ENCODE results near the gene HOTAIR. TPM values are rescaled to one million over a fixed set of nuclear protein-coding genes. Genes with fewer than 3 reads are reported as not detected.
A peak's percentile ranks its signal among the peaks of the same experiment; 100 is the strongest.

The HOTAIR gene
- polyA plus RNA-seq, 1 donor from 2014 or later: not detected

DNA sequence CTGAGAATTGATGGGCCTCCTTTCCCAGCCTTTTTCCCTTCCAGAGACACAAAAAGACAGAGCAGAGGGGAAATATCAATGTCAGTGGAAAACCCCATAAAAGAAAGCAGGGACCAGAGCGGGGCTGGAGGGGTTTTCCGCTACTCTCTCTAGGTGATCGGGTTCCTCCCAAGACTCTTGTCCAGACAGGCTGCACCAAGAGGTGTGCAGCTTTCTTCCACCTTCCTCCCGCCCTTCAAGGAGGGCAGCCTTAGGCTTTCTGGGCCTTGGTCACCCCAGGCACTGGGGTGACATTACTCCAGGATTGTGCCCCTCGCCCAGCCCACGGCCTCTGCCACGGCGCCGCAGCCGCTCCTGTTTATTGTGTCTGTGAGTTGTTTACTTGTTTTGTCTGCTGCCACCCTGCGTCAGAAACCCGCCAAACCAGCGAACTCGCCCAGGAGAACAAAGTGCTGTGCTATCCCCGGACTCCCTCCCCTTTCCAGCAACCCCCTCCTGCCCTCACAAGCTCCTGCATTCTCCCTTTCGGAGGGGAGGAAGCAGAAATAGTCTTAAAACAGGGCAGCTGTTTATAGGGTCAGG is 46.8 kb upstream of the HOTAIR start:
- no peak overlapping the region for H3K9ac ChIP-seq (ENCODE audit: low read length)
- H3K79me2 ChIP-seq (replicated peaks; ENCODE audit: insufficient read depth, low read length): no peaks in the 10 kb centered on the region

DNA sequence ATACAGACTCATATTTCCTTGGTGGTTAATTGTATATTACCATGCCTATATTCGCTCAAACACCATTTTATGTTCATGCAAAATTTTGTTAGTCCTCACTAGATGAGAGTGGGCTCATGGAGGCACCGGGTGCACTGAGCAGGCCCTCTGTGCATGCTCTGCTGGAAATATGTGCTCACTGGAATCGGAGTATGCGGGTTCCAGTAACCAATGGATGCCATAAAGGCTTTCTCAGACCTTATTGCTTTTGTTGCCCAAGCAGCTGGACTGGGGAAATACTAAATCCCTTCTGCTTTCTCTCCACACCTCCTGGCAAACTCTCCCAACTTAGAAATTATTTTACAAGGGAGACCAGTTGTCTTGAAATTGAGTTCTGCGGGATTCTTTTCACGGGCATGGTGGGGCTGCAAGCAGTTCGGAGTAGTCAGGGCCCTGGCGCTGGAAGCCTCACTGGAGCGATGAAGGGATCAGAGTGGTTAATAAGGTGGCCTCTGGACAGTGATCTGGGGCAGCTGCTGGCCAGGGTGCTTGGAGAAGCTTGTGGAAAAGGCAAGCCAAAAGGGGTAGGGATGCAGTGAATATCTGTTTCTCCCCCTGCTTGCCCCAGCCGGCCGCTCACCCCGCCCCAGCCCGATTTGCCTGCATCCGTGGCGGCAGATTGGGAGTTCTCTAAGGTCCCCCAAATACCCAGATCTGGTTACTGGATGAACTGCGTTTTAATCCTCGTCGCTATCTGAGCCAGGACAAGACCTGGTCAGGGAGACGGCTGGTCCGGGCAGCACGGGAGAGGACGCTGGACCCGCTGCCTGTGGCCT is 46.0 kb upstream of the HOTAIR start:
- TF ChIP-seq SMC3 (conservative IDR thresholded peaks at IDR 0.05; ENCODE audit: poor library complexity) (no peak), CTCF (IDR thresholded peaks at IDR 0.05; ENCODE audit: poor library complexity, severe bottlenecking) (no peak), MXI1 (conservative IDR thresholded peaks at IDR 0.05; ENCODE audit: poor library complexity, severe bottlenecking) (no peak), EZH2 (IDR thresholded peaks at IDR 0.05; ENCODE audit: borderline replicate concordance, insufficient read depth, low read length, poor library complexity, severe bottlenecking) (no peak), EP300 (conservative IDR thresholded peaks at IDR 0.05; ENCODE audit: poor library complexity, severe bottlenecking) (no peak), RAD21 (conservative IDR thresholded peaks at IDR 0.05) (no peak), TAF1 (IDR thresholded peaks at IDR 0.05; ENCODE audit: low read depth) (no peak), POLR2AphosphoS5 (IDR thresholded peaks at IDR 0.05) (no peak)
- TF ChIP-seq, protein P1, sequence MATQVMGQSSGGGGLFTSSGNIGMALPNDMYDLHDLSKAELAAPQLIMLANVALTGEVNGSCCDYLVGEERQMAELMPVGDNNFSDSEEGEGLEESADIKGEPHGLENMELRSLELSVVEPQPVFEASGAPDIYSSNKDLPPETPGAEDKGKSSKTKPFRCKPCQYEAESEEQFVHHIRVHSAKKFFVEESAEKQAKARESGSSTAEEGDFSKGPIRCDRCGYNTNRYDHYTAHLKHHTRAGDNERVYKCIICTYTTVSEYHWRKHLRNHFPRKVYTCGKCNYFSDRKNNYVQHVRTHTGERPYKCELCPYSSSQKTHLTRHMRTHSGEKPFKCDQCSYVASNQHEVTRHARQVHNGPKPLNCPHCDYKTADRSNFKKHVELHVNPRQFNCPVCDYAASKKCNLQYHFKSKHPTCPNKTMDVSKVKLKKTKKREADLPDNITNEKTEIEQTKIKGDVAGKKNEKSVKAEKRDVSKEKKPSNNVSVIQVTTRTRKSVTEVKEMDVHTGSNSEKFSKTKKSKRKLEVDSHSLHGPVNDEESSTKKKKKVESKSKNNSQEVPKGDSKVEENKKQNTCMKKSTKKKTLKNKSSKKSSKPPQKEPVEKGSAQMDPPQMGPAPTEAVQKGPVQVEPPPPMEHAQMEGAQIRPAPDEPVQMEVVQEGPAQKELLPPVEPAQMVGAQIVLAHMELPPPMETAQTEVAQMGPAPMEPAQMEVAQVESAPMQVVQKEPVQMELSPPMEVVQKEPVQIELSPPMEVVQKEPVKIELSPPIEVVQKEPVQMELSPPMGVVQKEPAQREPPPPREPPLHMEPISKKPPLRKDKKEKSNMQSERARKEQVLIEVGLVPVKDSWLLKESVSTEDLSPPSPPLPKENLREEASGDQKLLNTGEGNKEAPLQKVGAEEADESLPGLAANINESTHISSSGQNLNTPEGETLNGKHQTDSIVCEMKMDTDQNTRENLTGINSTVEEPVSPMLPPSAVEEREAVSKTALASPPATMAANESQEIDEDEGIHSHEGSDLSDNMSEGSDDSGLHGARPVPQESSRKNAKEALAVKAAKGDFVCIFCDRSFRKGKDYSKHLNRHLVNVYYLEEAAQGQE (IDR thresholded peaks at IDR 0.05; ENCODE audit: borderline replicate concordance): no peak
- H3K9me3 ChIP-seq (ENCODE audit: low read length): no peaks in the 10 kb centered on the region
- H4K20me1 ChIP-seq (ENCODE audit: insufficient read depth): no peaks in the 10 kb centered on the region
- peaks cover 98% of the 10 kb centered on the region for H3K27me3 ChIP-seq (ENCODE audit: insufficient read depth, low read depth, low read length)
- H3K79me2 ChIP-seq (replicated peaks; ENCODE audit: insufficient read depth, low read length): no peaks in the 10 kb centered on the region
- no peak overlapping the region for H3K4me2 ChIP-seq (ENCODE audit: low read length)
- H3K27ac ChIP-seq (ENCODE audit: low read length): no peak overlapping the region
- no peaks in the 10 kb centered on the region for H3F3A ChIP-seq (ENCODE audit: insufficient read depth, low read length, poor library complexity, severe bottlenecking)
- H2AFZ ChIP-seq (ENCODE audit: low read depth, low read length): no peak overlapping the region
- H3K9me2 ChIP-seq (ENCODE audit: insufficient read depth, low read length): no peaks in the 10 kb centered on the region
- no peaks in the 10 kb centered on the region for H3K36me3 ChIP-seq (ENCODE audit: insufficient read depth, low read length)
- no peak overlapping the region for H3K4me3 ChIP-seq (ENCODE audit: low read length)
- no peak overlapping the region for H3K9ac ChIP-seq (ENCODE audit: low read length)

More for the DNA sequence above, 46.8 kb upstream of the HOTAIR start:
- Histone ChIP-seq H3K36me3 (ENCODE audit: insufficient read depth, low read length) (no peaks in the 10 kb centered on the region), H2AFZ (ENCODE audit: low read depth, low read length) (no peak overlapping the region), H3K27me3 (ENCODE audit: insufficient read depth, low read depth, low read length) (peaks cover 99% of the 10 kb centered on the region), H3K4me3 (ENCODE audit: low read length) (no peak overlapping the region), H3K9me3 (ENCODE audit: low read length) (no peaks in the 10 kb centered on the region), H3K9me2 (ENCODE audit: insufficient read depth, low read length) (no peaks in the 10 kb centered on the region), H4K20me1 (ENCODE audit: insufficient read depth) (no peaks in the 10 kb centered on the region), H3F3A (ENCODE audit: insufficient read depth, low read length, poor library complexity, severe bottlenecking) (no peaks in the 10 kb centered on the region), H3K4me2 (ENCODE audit: low read length) (no peak overlapping the region), H3K27ac (ENCODE audit: low read length) (no peak overlapping the region)
- peak; percentile 12 for TF ChIP-seq SMC3 (conservative IDR thresholded peaks at IDR 0.05; ENCODE audit: poor library complexity)
- no peak for TF ChIP-seq TAF1 (IDR thresholded peaks at IDR 0.05; ENCODE audit: low read depth)
- TF ChIP-seq CTCF (IDR thresholded peaks at IDR 0.05; ENCODE audit: poor library complexity, severe bottlenecking): peak; percentile 33
